A375 (cell line): ENCODE data around the gene USP17L18. TPM values are rescaled to one million over a fixed set of nuclear protein-coding genes. Genes with fewer than 3 reads are reported as not detected.

Experiments
- total RNA-seq: library from RNA; depleted of rRNA; stranded (reverse); fragments of >200 nt; shearing (Covaris generic); gene quantifications from 2 replicates; pipeline ENCODE4 v1.2.3, GENCODE V29; 2014; rRNA removed

The USP17L18 gene, protein sequence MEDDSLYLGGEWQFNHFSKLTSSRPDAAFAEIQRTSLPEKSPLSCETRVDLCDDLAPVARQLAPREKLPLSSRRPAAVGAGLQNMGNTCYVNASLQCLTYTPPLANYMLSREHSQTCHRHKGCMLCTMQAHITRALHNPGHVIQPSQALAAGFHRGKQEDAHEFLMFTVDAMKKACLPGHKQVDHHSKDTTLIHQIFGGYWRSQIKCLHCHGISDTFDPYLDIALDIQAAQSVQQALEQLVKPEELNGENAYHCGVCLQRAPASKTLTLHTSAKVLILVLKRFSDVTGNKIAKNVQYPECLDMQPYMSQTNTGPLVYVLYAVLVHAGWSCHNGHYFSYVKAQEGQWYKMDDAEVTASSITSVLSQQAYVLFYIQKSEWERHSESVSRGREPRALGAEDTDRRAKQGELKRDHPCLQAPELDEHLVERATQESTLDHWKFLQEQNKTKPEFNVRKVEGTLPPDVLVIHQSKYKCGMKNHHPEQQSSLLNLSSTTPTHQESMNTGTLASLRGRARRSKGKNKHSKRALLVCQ
- not detected in 2 replicates for total RNA-seq

GRCh38 chr4:9247953-9248680 lies at the start of gene USP17L18:
USP17L18 (plus strand) TSS chr4:9248630; CDS start chr4:9248630, 0 bp downstream.

GRCh38 chr4:9210357-9210756 lies 38.1 kb upstream of the USP17L18 start, which contains the start of gene USP17L10:
USP17L10 (plus strand) TSS chr4:9210657; CDS start chr4:9210657, 0 bp downstream.

DNA sequence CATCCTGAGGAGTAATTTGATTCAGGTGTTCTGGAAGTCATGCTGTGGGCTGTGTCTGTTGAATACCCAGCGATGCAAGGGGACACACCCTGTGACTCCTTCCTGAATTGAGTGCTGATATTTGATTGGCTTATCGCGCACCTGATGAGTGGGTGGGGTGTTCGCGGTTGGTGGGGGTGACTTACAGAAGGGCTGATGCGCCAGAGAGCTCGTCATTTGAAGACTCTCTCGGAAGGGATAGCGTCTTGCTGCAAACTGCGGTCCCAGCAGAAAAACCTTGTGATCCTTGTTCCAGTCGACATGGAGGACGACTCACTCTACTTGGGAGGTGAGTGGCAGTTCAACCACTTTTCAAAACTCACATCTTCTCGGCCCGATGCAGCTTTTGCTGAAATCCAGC lies 33.3 kb upstream of the USP17L18 start, which contains the start of gene USP17L11:
Gene USP17L11, plus strand, starts transcription at position 301 of the 400 bp plus-strand sequence. Its CDS starts 0 bp downstream, at position 301.

GRCh38 chr4:9219852-9220251 lies 28.6 kb upstream of the USP17L18 start, which contains the start of gene USP17L12:
USP17L12 (plus strand) TSS chr4:9220152; CDS start chr4:9220152, 0 bp downstream.

DNA sequence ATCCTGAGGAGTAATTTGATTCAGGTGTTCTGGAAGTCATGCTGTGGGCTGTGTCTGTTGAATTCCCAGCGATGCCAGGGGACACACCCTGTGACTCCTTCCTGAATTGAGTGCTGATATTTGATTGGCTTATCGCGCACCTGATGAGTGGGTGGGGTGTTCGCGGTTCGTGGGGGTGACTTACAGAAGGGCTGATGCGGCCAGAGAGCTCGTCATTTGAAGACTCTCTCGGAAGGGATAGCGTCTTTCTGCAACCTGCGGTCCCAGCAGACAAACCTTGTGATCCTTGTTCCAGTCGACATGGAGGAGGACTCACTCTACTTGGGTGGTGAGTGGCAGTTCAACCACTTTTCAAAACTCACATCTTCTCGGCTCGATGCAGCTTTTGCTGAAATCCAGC lies 23.8 kb upstream of the USP17L18 start, which contains the start of gene USP17L13:
Gene USP17L13, plus strand, starts transcription at position 301 of the 400 bp plus-strand sequence. Its CDS starts 0 bp downstream, at position 301.

GRCh38 chr4:9234085-9234484 lies 14.3 kb upstream of the USP17L18 start, which contains the start of gene USP17L15:
USP17L15 (plus strand) TSS chr4:9234385; CDS start chr4:9234385, 0 bp downstream.

GRCh38 chr4:9243579-9243978 lies 4.9 kb upstream of the USP17L18 start, which contains the start of gene USP17L17:
USP17L17 (plus strand) TSS chr4:9243879; CDS start chr4:9243879, 0 bp downstream.

DNA sequence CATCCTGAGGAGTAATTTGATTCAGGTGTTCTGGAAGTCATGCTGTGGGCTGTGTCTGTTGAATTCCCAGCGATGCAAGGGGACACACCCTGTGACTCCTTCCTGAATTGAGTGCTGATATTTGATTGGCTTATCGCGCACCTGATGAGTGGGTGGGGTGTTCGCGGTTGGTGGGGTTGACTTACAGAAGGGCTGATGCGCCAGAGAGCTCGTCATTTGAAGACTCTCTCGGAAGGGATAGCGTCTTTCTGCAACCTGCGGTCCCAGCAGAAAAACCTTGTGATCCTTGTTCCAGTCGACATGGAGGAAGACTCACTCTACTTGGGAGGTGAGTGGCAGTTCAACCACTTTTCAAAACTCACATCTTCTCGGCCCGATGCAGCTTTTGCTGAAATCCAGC lies 4.6 kb downstream of the USP17L18 start, which contains the start of gene USP17L19:
Gene USP17L19, plus strand, starts transcription at position 301 of the 400 bp plus-strand sequence. Its CDS starts 0 bp downstream, at position 301.

GRCh38 chr4:9257824-9258223 lies 9.4 kb downstream of the USP17L18 start, which contains the start of gene USP17L20:
USP17L20 (plus strand) TSS chr4:9258124; CDS start chr4:9258124, 0 bp downstream.

GRCh38 chr4:9262572-9262971 lies 14.1 kb downstream of the USP17L18 start, which contains the start of gene USP17L21:
USP17L21 (plus strand) TSS chr4:9262872; CDS start chr4:9262872, 0 bp downstream.

DNA sequence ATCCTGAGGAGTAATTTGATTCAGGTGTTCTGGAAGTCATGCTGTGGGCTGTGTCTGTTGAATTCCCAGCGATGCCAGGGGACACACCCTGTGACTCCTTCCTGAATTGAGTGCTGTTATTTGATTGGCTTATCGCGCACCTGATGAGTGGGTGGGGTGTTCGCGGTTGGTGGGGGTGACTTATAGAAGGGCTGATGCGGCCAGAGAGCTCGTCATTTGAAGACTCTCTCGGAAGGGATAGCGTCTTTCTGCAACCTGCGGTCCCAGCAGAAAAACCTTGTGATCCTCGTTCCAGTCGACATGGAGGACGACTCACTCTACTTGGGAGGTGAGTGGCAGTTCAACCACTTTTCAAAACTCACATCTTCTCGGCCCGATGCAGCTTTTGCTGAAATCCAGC lies 18.9 kb downstream of the USP17L18 start, which contains the start of gene USP17L22:
Gene USP17L22, plus strand, starts transcription at position 301 of the 400 bp plus-strand sequence. Its CDS starts 0 bp downstream, at position 301.

Other genes with a start within 250 kb of the USP17L18 start
- gene FAM90A26, start 78.2 kb upstream of the USP17L18 start, total RNA-seq: not detected in 2 replicates
- not detected in 2 replicates for gene USP17L10, start 38.0 kb upstream of the USP17L18 start, total RNA-seq
- not detected in 2 replicates for gene USP17L11, start 33.2 kb upstream of the USP17L18 start, total RNA-seq
- not detected in 2 replicates for gene USP17L12, start 28.5 kb upstream of the USP17L18 start, total RNA-seq
- not detected in 2 replicates for gene USP17L13, start 23.7 kb upstream of the USP17L18 start, total RNA-seq
- not detected in 2 replicates for gene USP17L15, start 14.2 kb upstream of the USP17L18 start, total RNA-seq
- gene USP17L17, start 4.8 kb upstream of the USP17L18 start, total RNA-seq: not detected in 2 replicates
- gene USP17L19, start 4.7 kb downstream of the USP17L18 start, total RNA-seq: not detected in 2 replicates
- not detected in 2 replicates for gene USP17L20, start 9.5 kb downstream of the USP17L18 start, total RNA-seq
- not detected in 2 replicates for gene USP17L21, start 14.2 kb downstream of the USP17L18 start, total RNA-seq
- gene USP17L22, start 19.0 kb downstream of the USP17L18 start, total RNA-seq: not detected in 2 replicates
- gene USP17L24, start 76.5 kb downstream of the USP17L18 start, total RNA-seq: not detected in 2 replicates
- not detected in 2 replicates for gene USP17L25, start 81.3 kb downstream of the USP17L18 start, total RNA-seq
- gene USP17L26, start 86.0 kb downstream of the USP17L18 start, total RNA-seq: not detected in 2 replicates
- gene USP17L5, start 90.8 kb downstream of the USP17L18 start, total RNA-seq: not detected in 2 replicates
- gene USP17L27, start 95.5 kb downstream of the USP17L18 start, total RNA-seq: not detected in 2 replicates
- not detected in 2 replicates for gene USP17L28, start 100.3 kb downstream of the USP17L18 start, total RNA-seq
- not detected in 2 replicates for gene USP17L29, start 105.0 kb downstream of the USP17L18 start, total RNA-seq
- not detected in 2 replicates for gene USP17L30, start 114.5 kb downstream of the USP17L18 start, total RNA-seq
- gene DEFB131A, start 195.8 kb downstream of the USP17L18 start, total RNA-seq: not detected in 2 replicates